GM18867 (cell line): Measurements from ENCODE around the gene ABHD6.
"Not testable (repeated sequence)": the region's sequence is repeated elsewhere in the genome, so short reads cannot be mapped to it uniquely, and the experiment has no call there.

Experiments
- ATAC-seq: cut with Tn5 transposase; IDR thresholded peaks from one replicate; pipeline ENCODE4 v1.9.1; 2021; ENCODE audit warnings: mild to moderate bottlenecking, moderate library complexity; ENCODE audit not compliant: unreplicated experiment

The ABHD6 gene

GRCh38 chr3:58272891-58273290, 35.3 kb downstream of the ABHD6 start:
- no peak for ATAC-seq

GRCh38 chr3:58273362-58273761, 35.8 kb downstream of the ABHD6 start:
- not testable (repeated sequence) for ATAC-seq

DNA sequence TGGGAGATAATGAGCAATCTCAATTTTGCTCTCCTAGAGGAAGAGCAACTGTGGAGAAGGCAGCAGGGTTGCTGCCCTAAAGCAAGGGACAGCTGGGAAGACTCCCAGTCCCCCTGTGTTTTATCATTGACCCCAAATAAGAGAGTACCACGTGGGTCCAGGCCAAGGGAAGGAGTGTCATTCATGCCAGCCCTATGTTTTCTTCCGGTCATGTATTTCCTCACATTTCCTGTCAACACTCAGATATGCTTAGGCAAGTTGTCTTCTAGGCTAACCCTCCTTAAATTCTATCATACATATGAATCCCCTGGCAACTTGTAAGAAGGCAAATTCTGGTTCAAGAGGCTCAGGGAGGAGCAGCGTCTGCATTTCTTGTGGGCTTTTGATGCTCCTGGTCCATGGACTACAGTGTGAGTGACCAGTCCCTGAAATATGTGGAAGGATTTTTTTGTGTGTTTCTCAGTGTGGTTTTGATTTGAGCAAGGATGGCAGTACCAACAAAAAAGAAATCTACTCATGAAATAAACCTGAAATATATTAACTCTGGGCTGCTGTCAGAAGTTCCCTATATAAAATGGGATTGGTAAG, 36.5 kb downstream of the ABHD6 start:
- ATAC-seq, result no peak

DNA sequence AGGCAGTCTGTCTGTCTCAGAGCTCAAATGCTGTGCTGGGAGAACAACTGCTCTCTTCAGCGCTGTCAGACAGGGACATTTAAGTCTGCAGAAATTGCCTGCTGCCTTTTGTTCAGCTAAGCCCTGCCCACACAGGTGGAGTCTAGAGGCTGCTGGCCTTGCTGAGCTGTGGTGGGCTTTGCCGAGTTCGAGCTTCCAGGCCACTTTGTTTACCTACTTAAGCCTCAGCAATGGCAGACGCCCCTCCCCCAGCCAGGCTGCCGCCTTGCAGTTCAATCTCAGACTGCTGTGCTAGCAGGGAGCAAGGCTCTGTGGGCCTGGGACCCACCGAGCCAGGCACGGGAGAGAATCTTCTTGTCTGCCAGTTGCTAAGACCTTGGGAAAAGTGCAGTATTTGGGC, 43.5 kb downstream of the ABHD6 start:
- no peak for ATAC-seq

DNA sequence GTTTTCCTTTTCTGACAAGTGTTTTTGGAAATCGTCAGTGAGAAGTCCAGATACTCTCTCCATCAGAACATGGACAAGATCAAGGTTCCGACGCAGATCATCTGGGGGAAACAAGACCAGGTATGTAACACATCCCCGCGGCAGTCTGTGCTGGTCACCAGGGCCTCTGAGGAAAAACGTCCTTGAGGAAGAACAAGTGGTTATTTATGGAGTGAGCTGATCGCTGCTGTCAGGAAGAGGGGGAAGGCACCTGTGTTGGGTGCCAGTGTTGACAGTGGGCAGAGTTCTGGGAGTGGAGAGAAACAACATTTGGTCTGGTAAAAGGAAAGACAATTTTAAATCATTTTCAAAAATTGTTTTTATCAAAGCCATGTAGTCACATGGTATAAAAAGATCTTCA, 47.7 kb downstream of the ABHD6 start:
- ATAC-seq, result no peak

DNA sequence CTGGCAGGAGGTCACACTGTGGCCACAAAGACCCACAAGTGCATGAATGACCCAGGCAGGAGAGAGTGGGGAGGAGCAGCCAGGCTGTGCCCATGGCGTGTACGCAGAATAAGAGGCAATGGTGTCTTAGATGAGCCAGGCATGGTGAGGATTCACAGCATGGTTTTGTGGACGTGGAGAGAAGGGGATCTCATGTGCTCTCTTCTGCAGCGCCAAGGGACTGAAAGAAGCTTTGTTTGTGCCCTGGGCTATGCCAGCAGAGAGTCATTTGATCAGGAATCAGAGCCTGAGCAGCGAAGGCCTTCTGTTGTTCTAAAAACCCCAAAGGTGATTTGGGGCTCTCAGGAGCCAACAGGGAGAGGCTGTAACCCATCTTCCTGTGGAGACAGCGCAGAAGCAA, 49.8 kb downstream of the ABHD6 start:
- ATAC-seq, result no peak

GRCh38 chr3:58288011-58288728, 50.6 kb downstream of the ABHD6 start:
- no peak for ATAC-seq

GRCh38 chr3:58288964-58289613, 51.5 kb downstream of the ABHD6 start:
- not testable (repeated sequence) for ATAC-seq

DNA sequence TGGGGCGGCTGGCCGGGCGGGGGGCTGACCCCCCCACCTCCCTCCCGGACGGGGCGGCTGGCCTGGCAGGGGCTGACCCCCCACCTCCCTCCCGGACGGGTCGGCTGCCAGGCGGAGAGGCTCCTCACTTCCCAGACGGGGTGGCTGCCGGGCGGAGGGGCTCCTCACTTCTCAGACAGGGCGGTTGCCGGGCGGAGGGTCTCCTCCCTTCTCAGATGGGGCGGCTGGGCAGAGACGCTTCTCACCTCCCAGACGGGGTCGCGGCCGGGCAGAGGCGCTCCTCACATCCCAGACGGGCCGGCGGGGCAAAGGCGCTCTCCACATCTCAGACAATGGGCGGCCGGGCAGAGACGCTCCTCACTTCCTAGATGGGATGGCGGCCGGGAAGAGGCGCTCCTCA, 52.9 kb downstream of the ABHD6 start:
- not testable (repeated sequence) for ATAC-seq

GRCh38 chr3:58291671-58292338, 54.2 kb downstream of the ABHD6 start:
- no peak for ATAC-seq

DNA sequence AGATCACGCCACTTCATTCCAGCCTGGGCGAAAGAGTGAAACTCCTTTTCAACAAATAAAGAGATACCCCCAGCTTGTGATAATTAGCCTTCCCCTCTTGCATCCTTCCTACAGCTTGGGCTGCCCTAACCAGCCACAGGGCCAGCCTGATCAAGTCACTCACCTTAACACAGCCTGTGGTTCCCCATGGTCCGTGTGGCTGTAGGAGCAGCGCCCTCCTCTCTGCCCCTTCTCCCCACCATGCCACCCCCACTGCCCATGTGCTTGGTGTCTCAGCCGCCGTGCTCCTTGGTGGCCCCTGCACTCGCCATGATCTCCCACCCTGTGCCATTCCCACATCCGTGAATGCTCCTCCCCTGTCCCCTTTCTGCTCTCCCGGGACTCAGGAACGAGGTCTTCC, 55.3 kb downstream of the ABHD6 start:
- ATAC-seq, result no peak

DNA sequence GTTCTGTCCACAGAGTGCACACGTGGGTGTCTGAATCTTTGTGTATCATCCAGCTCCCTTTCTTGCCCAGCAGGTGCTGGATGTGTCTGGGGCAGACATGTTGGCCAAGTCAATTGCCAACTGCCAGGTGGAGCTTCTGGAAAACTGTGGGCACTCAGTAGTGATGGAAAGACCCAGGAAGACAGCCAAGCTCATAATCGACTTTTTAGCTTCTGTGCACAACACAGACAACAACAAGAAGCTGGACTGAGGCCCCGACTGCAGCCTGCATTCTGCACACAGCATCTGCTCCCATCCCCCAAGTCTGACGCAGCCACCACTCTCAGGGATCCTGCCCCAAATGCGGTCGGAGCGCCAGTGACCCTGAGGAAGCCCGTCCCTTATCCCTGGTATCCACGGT, 55.9 kb downstream of the ABHD6 start:
- no peak for ATAC-seq

DNA sequence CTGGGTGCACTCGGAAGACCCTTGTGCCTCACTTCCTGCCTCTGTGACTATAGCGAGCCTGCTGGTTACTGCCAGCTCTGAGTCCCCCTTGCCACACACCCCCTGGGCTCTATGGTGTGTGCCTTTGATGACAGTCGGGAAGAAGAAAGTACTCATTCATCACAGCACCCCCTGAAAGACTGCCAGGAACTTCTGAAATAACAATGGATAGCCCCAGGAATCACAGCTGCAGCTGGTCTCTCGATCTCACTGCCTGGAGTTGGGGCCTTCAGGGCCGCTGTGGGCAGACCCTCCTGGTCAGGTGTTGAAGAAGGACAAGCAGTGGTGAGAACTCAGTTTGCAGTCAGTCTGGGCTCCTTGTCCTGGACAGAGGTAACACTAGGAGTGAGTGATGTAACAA, 58.7 kb downstream of the ABHD6 start:
- ATAC-seq, result no peak

- ATAC-seq, result no peak
These were observed 59.3 kb downstream of the ABHD6 start for GRCh38 chr3:58296843-58297242.

DNA sequence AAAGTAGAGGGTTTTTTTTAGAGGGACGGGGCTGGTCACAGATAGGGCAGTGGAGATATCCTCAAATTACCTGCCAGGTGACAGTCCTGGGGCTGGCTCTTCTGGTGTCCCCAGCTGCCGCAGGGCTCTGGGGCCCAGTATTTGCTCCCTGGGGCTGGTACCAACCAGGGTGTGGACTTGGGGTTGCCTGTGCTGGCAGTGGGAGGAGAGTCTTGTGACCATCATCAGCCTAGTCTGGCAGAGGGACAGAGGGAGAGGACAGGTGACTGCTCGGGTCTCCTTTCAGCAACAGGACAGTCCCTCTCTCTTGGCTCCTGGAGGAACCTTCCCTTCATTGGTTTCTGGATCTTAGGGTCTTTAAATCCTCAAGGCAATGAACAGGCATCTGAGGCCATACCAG, 60.6 kb downstream of the ABHD6 start:
- ATAC-seq, result no peak

GRCh38 chr3:58299075-58299474, 61.5 kb downstream of the ABHD6 start:
- ATAC-seq, result no peak

DNA sequence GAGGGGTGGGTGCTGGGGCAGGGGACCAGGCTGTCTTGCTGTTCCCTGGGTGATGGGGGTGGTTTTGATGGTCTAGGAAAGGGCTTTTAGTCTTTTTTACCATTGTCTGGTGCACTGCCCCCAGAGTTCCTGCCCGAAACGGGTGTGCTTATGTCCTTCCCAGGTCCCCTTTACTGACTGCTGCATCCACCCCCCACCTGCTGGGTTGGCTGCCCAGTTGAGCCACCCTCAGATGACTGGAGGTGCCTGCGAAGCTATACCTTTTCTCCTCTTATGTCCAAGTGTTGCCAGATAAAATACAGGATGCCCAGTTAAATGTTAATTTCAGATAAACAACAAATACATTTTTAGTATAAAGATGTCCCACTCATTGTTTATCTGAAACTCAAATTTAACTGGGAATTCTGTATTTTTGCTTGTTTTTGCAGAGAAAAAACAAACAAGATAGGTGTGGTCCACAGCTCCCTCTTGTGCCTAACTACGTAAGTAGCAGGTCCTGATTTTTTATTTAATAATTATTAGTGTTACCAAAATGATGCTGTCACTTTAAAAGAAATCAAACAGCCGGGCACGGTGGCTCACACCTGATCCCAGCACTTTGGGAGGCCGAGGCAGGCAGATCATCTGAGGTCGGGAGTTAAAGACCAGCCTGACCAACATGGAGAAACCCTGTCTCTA, 62.4 kb downstream of the ABHD6 start:
- ATAC-seq, result no peak

GRCh38 chr3:58305882-58306711, 68.5 kb downstream of the ABHD6 start, which contains the start of the genes HTD2 and RPP14:
HTD2 (plus strand) TSS chr3:58306520; CDS start chr3:58317614, 11,094 bp downstream.
RPP14 (plus strand) TSS chr3:58306245; CDS start chr3:58310330, 4,085 bp downstream.
- peak; percentile 90 for ATAC-seq

DNA sequence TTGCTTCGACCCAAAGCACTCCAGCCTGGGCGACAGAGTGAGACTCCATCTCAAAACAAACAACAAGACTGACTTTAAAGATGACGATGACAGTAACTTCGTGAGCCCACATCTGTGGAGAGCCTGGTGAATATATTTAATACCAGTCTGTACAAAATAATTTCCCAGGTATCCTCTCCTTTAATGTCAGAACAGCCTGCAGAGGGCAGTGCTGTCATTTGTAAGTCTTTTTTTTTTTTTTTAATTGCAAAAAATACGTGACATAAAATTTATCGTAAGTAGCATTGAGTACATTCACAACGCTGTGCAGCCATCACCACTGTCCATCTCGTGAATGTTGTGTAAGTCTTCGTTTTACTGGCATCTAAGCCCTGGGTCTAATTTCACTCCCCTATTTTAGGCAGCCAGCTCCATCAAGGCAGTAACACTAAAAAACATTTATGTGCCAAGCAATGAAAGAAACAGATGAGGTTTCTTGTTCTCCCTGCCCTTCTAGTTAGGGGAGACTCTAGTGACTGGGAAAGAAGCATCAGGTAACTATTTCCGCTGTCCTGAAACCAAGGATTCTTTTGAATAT, 70.1 kb downstream of the ABHD6 start:
- no peak for ATAC-seq

DNA sequence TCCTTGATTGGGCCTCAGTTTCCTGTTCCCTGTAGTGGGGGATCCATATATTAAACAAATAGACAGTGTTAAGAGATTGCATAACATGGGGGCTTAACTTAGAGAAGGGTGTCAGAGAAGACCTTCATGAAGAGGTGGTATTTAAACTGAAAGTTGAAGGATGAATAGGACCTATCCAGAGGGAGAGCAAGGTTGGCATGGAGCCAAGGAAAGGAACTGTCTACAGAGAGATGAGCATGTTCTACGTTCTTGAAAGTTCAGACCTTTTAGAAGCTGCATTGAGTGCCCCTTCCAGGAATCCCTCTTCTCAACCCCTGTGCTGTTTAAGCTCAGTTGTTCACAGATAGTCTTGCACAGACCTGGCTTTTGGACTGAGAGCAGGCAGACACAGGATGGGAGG, 71.1 kb downstream of the ABHD6 start:
- no peak for ATAC-seq
